HepG2 (cell line): ENCODE measurements around the gene CKS2. TPM values are rescaled to one million over a fixed set of nuclear protein-coding genes. Genes with fewer than 3 reads are reported as not detected.

Experiments used
- CBFB ChIP-seq: sonication (generic); formaldehyde crosslinking; IDR thresholded peaks from 2 replicates; pipeline ENCODE4 v1.4.0; 2020; ENCODE audit warnings: missing genetic modification reagents
- DNMT1 ChIP-seq: sonication (generic); formaldehyde crosslinking; IDR thresholded peaks from 2 replicates; pipeline ENCODE4 v1.5.1; 2020; ENCODE audit warnings: mild to moderate bottlenecking, missing genetic modification reagents
- HCFC1 ChIP-seq: fragments of 150-350 bp; IDR thresholded peaks from 2 replicates; pipeline ENCODE4 v1.6.1; 2014; ENCODE audit warnings: low read depth, low read length
- HNRNPK ChIP-seq: fragments of 200-400 bp; formaldehyde crosslinking; IDR thresholded peaks from 2 replicates; pipeline ENCODE4 v1.6.1; 2018; ENCODE audit warnings: low read length, low read depth, moderate library complexity, mild to moderate bottlenecking; ENCODE audit not compliant: poor library complexity, severe bottlenecking
- KDM5B ChIP-seq: sonication (generic); formaldehyde crosslinking; IDR thresholded peaks from 2 replicates; pipeline ENCODE4 v1.4.0; 2020; ENCODE audit warnings: missing genetic modification reagents, mild to moderate bottlenecking, borderline replicate concordance
- KLF9 ChIP-seq: IDR thresholded peaks from 2 replicates; pipeline ENCODE4 v1.6.1; 2016; ENCODE audit warnings: low read depth
- NRL ChIP-seq: sonication (generic); formaldehyde crosslinking; IDR thresholded peaks from 2 replicates; pipeline ENCODE4 v1.5.0; 2020; ENCODE audit warnings: missing genetic modification reagents, mild to moderate bottlenecking, moderate library complexity, borderline replicate concordance
- RFXAP ChIP-seq: sonication (generic); formaldehyde crosslinking; IDR thresholded peaks from 2 replicates; pipeline ENCODE4 v1.4.0; 2020; ENCODE audit warnings: missing genetic modification reagents, borderline replicate concordance
- SAFB2 ChIP-seq: sonication (generic); formaldehyde crosslinking; IDR thresholded peaks from 2 replicates; pipeline ENCODE4 v1.5.1; 2020; ENCODE audit warnings: missing genetic modification reagents, low read depth, mild to moderate bottlenecking, borderline replicate concordance
- SATB2 ChIP-seq: sonication (generic); formaldehyde crosslinking; IDR thresholded peaks from 2 replicates; pipeline ENCODE4 v1.5.0; 2020; ENCODE audit warnings: missing genetic modification reagents
- SIX1 ChIP-seq: sonication (generic); formaldehyde crosslinking; IDR thresholded peaks from 2 replicates; pipeline ENCODE4 v1.4.0; 2020; ENCODE audit warnings: missing genetic modification reagents, borderline replicate concordance
- SMYD3 ChIP-seq: sonication (generic); formaldehyde crosslinking; IDR thresholded peaks from 2 replicates; pipeline ENCODE4 v1.8.1; 2023; ENCODE audit warnings: mild to moderate bottlenecking, missing genetic modification reagents
- SNAI1 ChIP-seq: sonication (generic); formaldehyde crosslinking; IDR thresholded peaks from 2 replicates; pipeline ENCODE4 v1.5.0; 2020; ENCODE audit warnings: mild to moderate bottlenecking, missing genetic modification reagents, borderline replicate concordance
- SOX5 ChIP-seq: IDR thresholded peaks from 2 replicates; pipeline ENCODE4 v1.6.1; 2016; ENCODE audit warnings: borderline replicate concordance
- SRSF1 ChIP-seq: fragments of 200-400 bp; formaldehyde crosslinking; optimal IDR thresholded peaks from 2 replicates; pipeline ENCODE3; 2017; ENCODE audit warnings: mild to moderate bottlenecking, low read depth, low read length, moderate library complexity
- TBL1XR1 ChIP-seq: fragments of 150-350 bp; IDR thresholded peaks from 2 replicates; pipeline ENCODE4 v1.6.1; 2014; ENCODE audit warnings: borderline replicate concordance, low read length; ENCODE audit not compliant: partially characterized antibody
- TCF12 ChIP-seq, 2 experiments: fragments of 450-650 bp in 1 of 2; sonication (generic) in 1 of 2; formaldehyde crosslinking in 1 of 2; IDR thresholded peaks; 2 replicates each; pipeline versions ENCODE4 v1.6.1 to v1.8.0; 2017 to 2022; ENCODE audit warnings: antibody characterized with exemption in 1 of 2, mild to moderate bottlenecking in 1 of 2, missing genetic modification reagents in 1 of 2, moderate library complexity in 1 of 2
- ZFP41 ChIP-seq: sonication (generic); formaldehyde crosslinking; IDR thresholded peaks from 2 replicates; pipeline ENCODE4 v1.4.0; 2020; ENCODE audit warnings: mild to moderate bottlenecking, missing genetic modification reagents, borderline replicate concordance
- ZNF329 ChIP-seq: sonication (generic); formaldehyde crosslinking; IDR thresholded peaks from 2 replicates; pipeline ENCODE4 v1.9.0; 2021; ENCODE audit warnings: low read depth, mild to moderate bottlenecking, missing genetic modification reagents
- polyA plus RNA-seq, 8 experiments: library from polyadenylated mRNA; depleted of rRNA in 3 of 8; stranded (reverse) in 7 of 8; unstranded in 1 of 8; fragments of >200 nt; fragmentation: Illumina TruSeq in 4 of 8; extraction: Trizol in 4 of 8; gene quantifications; 2 replicates each; pipeline versions ENCODE4 v1.2.1 to v1.2.3, GENCODE V29; 2011 to 2016; ENCODE audit warnings: low read depth in 4 of 8, missing spikeins in 1 of 8, mixed read lengths in 1 of 8; ENCODE audit not compliant: insufficient read depth in 1 of 8
- total RNA-seq, 5 experiments: library from RNA; depleted of rRNA; stranded (reverse); fragments of >200 nt; fragmentation: Illumina TruSeq; extraction: Trizol; gene quantifications; 2 replicates each; pipeline ENCODE4 v1.2.3, GENCODE V29; 2016; ENCODE audit warnings: low read depth in 1 of 5
- TF ChIP-seq, protein P1 (sequence below): sonication (generic); formaldehyde crosslinking; IDR thresholded peaks from 2 replicates; pipeline ENCODE4 v1.5.0; 2020; ENCODE audit warnings: missing genetic modification reagents
- TF ChIP-seq, protein P2 (sequence below): sonication (generic); formaldehyde crosslinking; IDR thresholded peaks from 2 replicates; pipeline ENCODE4 v1.5.0; 2020; ENCODE audit warnings: missing genetic modification reagents
- TF ChIP-seq, protein P3 (sequence below): sonication (generic); formaldehyde crosslinking; IDR thresholded peaks from 2 replicates; pipeline ENCODE4 v1.5.0; 2020; ENCODE audit warnings: mild to moderate bottlenecking, missing genetic modification reagents
- TF ChIP-seq, protein P4 (sequence below): IDR thresholded peaks from 2 replicates; pipeline ENCODE4 v1.6.1; 2016; ENCODE audit warnings: low read depth, borderline replicate concordance

The CKS2 gene
- total and polyA plus RNA-seq, 2 of the 13 experiments (the other 11 are each of a cell fraction or from before 2014, with no cell fraction given): 251 to 317 TPM

DNA sequence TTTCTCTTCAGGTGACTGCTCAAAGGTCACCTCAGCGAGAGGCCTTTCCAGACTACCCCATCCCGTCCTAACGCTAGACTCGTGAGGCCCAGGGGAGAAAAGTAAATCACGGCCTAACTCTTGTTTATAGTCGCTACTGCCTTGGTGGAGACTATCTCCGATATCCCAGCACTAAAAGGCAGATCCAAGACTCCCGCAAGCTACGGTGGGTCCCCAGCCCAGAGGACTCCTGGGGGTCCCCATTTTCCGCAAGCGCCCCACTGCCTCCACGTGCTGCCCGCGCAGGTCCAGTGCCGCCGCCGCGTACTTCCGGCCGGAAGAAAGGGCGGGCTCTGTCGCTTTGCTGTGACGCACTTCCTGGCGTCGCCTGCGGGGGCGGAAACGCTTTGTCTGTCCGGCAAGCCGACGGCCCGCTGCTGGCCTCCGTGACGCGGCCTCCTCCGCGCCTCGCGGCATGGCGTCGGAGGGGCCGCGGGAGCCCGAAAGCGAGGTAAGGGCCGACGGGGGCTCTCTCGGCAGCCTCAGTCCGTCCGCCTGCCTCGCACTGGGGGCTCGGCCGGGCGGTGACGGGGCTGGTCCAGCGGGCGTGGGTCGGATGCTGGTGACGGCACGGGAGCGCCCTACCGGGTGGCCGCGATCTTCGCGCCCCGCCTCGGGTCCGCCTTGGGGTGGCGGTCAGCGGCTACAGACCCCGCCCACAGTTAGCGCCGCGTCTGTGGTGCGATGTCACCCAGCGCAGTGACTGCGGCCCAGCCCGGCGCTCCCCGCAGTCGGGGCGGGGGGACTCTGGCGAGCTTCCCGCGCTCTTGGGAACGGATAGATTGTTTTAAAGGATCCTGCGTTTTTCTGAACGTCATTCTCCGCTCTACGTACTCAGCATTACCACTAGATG is 7.4 kb downstream of the CKS2 start, which contains the start of gene SECISBP2 (continued):
- TF ChIP-seq NRL (CRISPR knock-in tag) (no peak; the same call in none of the 2 replicates), SNAI1 (CRISPR knock-in tag) (no peak; the same call in 1 of the 2 replicates), KDM5B (CRISPR knock-in tag) (peak; percentile 98; the same call in 1 of the 2 replicates), SMYD3 (CRISPR knock-in tag) (0 out of 2 replicates have a peak, but pooled peaks have one; percentile 58), TCF12 (IDR thresholded peaks at IDR 0.05) (no peak), TCF12 (CRISPR knock-in tag; IDR thresholded peaks at IDR 0.05) (0 out of 2 replicates have a peak, but pooled peaks have one; percentile 59), TBL1XR1 (peak; percentile 65), CBFB (CRISPR knock-in tag) (peak; percentile 72), SRSF1 (no peak), KLF9 (CRISPR knock-in tag) (no peak), HNRNPK (peak; percentile 70), SOX5 (CRISPR knock-in tag) (peak; percentile 27; the same call in 1 of the 2 replicates), ZNF329 (peak; percentile 70; the same call in 1 of the 2 replicates), SATB2 (CRISPR knock-in tag) (peak; percentile 37; the same call in 1 of the 2 replicates), HCFC1 (peak; percentile 84), SAFB2 (CRISPR knock-in tag) (peak; percentile 98; the same call in 1 of the 2 replicates), SIX1 (CRISPR knock-in tag) (peak; percentile 23; the same call in 1 of the 2 replicates), RFXAP (CRISPR knock-in tag) (peak; percentile 96; the same call in 1 of the 2 replicates), DNMT1 (CRISPR knock-in tag) (peak; percentile 94; the same call in 1 of the 2 replicates), ZFP41 (CRISPR knock-in tag) (peak; percentile 86; the same call in 1 of the 2 replicates)
- TF ChIP-seq, protein P1, sequence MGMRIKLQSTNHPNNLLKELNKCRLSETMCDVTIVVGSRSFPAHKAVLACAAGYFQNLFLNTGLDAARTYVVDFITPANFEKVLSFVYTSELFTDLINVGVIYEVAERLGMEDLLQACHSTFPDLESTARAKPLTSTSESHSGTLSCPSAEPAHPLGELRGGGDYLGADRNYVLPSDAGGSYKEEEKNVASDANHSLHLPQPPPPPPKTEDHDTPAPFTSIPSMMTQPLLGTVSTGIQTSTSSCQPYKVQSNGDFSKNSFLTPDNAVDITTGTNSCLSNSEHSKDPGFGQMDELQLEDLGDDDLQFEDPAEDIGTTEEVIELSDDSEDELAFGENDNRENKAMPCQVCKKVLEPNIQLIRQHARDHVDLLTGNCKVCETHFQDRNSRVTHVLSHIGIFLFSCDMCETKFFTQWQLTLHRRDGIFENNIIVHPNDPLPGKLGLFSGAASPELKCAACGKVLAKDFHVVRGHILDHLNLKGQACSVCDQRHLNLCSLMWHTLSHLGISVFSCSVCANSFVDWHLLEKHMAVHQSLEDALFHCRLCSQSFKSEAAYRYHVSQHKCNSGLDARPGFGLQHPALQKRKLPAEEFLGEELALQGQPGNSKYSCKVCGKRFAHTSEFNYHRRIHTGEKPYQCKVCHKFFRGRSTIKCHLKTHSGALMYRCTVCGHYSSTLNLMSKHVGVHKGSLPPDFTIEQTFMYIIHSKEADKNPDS: peak; percentile 89; the same call in 1 of the 2 replicates
- TF ChIP-seq, protein P2, sequence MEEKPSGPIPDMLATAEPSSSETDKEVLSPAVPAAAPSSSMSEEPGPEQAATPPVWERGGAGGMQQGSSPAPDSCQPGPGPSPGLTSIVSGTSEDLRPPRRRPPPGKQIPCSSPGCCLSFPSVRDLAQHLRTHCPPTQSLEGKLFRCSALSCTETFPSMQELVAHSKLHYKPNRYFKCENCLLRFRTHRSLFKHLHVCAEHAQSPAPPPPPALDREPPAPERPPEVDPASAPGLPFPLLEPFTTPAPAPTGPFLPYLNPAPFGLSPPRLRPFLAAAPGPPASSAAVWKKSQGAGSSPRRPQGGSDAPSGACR (CRISPR knock-in tag): peak; percentile 57; the same call in 1 of the 2 replicates
- TF ChIP-seq, protein P3, sequence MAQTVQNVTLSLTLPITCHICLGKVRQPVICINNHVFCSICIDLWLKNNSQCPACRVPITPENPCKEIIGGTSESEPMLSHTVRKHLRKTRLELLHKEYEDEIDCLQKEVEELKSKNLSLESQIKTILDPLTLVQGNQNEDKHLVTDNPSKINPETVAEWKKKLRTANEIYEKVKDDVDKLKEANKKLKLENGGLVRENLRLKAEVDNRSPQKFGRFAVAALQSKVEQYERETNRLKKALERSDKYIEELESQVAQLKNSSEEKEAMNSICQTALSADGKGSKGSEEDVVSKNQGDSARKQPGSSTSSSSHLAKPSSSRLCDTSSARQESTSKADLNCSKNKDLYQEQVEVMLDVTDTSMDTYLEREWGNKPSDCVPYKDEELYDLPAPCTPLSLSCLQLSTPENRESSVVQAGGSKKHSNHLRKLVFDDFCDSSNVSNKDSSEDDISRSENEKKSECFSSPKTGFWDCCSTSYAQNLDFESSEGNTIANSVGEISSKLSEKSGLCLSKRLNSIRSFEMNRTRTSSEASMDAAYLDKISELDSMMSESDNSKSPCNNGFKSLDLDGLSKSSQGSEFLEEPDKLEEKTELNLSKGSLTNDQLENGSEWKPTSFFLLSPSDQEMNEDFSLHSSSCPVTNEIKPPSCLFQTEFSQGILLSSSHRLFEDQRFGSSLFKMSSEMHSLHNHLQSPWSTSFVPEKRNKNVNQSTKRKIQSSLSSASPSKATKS: peak; percentile 24; the same call in 1 of the 2 replicates
- TF ChIP-seq, protein P4, sequence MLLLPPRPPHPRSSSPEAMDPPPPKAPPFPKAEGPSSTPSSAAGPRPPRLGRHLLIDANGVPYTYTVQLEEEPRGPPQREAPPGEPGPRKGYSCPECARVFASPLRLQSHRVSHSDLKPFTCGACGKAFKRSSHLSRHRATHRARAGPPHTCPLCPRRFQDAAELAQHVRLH (CRISPR knock-in tag): peak; percentile 88
